ENCODE measurements around the gene RRM1. TPM values are rescaled to one million over a fixed set of nuclear protein-coding genes. Genes with fewer than 3 reads are reported as not detected.
A peak's percentile ranks its signal among the peaks of the same experiment; 100 is the strongest.

RRM1 gene
- total and polyA plus RNA-seq, 9 of the 15 experiments (the other 6 are each of a cell fraction or from before 2014, with no cell fraction given): 113 to 270 (median 163) TPM

DNA sequence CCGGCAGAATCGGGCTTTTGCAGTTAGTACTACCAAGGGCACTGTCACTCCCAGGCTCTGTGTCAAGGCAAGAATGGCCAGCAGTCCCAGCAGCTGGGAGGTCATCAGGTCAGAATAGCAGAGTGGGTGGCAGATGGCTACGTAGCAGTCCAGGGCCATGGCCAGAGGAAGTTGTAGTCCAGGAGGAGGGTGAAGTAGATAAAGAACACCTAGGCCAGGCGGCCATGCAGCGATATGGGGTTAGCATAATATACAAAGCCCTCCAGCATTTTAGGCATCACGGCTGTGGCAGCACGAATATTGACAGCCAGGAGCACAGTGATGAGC lies 52.1 kb downstream of the RRM1 start:
- H3K9me3 ChIP-seq (replicated peaks; ENCODE audit: control insufficient read depth, insufficient read depth, low read depth, low read length): no peaks in the 10 kb centered on the region; the same call in 1 of the 2 replicates
- no peaks in the 10 kb centered on the region for H4K20me1 ChIP-seq (replicated peaks; ENCODE audit: control insufficient read depth, insufficient read depth, low read length)
- ChIA-PET CTCF (ENCODE audit: low intra/inter-chr PET ratio) (no interaction called here), POLR2A (interaction anchor here (0.7 kb wide), 1 partner anchor 279 kb away, joined by 3 read pairs; no protein-coding TSS in a partner anchor)
- FAIRE-seq: no peak
- peak overlapping the region in 1 of 2 experiments; percentile 75; a peak in 2 of 4 replicates for H3K9ac ChIP-seq (ENCODE audit: insufficient read depth in 1 of 2, low read depth in 2 of 2, low read length in 2 of 2)
- H2AFZ ChIP-seq (ENCODE audit: low read depth, low read length): peak overlapping the region; percentile 74
- DNase-seq (ENCODE audit: extremely low read depth in 1 of 4, low spot score in 3 of 4): peak in 1 of 4 experiments; percentile 31
- peak overlapping the region; percentile 78 for H3K4me2 ChIP-seq (ENCODE audit: insufficient read depth, low read length)
- WGBS (ENCODE audit: insufficient coverage, low coverage, missing lambda C conversion rate): 22% methylated on average over 7 of the region's 7 CpGs
- in situ Hi-C loops (cut with MboI) (no loop called here), intact Hi-C loops (cut with micrococcal nuclease) (no loop called here)
- no peaks in the 10 kb centered on the region for H3K27me3 ChIP-seq (ENCODE audit: control insufficient read depth in 2 of 2, insufficient read depth in 2 of 2, low read length in 2 of 2)
- H3K79me2 ChIP-seq (ENCODE audit: control insufficient read depth, insufficient read depth, low read length): no peaks in the 10 kb centered on the region
- H3K4me1 ChIP-seq (replicated peaks in 1 of 2; ENCODE audit: control insufficient read depth in 2 of 2, insufficient read depth in 2 of 2, low read length in 2 of 2): peaks cover 27 to 32% of the 10 kb centered on the region in 2 experiments
- peak; percentile 52 for ATAC-seq
- peaks cover 18% of the 10 kb centered on the region for H3K36me3 ChIP-seq (ENCODE audit: control insufficient read depth, insufficient read depth, low read length)
- H3K27ac ChIP-seq (ENCODE audit: extremely low read depth, low read depth, low read length): peak overlapping the region; percentile 63; the same call in 2 of the 3 replicates
- H3K4me3 ChIP-seq: no peak overlapping the region
- H3K9me1 ChIP-seq (ENCODE audit: control insufficient read depth, insufficient read depth, low read length): no peaks in the 10 kb centered on the region
- no TSS peak for BruUV-seq (replicated peaks)
- TF ChIP-seq, protein P1, sequence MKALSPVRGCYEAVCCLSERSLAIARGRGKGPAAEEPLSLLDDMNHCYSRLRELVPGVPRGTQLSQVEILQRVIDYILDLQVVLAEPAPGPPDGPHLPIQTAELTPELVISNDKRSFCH (CRISPR knock-in tag; IDR thresholded peaks at IDR 0.05): no peak
- TF ChIP-seq, protein P1 (tag; IDR thresholded peaks at IDR 0.05): no peak
- peak in 1 of 3 experiments; percentile 22 for TF ChIP-seq YY1 (IDR thresholded peaks at IDR 0.05; ENCODE audit: borderline replicate concordance in 1 of 3, control insufficient read depth in 1 of 3, extremely low read depth in 1 of 3, insufficient read depth in 3 of 3, insufficient read length in 1 of 3, insufficient replicate concordance in 2 of 3, low read depth in 1 of 3, low read length in 2 of 3)
- no peak for TF ChIP-seq U2AF1 (optimal IDR thresholded peaks at IDR 0.05; ENCODE audit: low read depth, low read length)
- TF ChIP-seq ELF1 (tag; IDR thresholded peaks at IDR 0.05): no peak
- no peak for TF ChIP-seq FOXM1 (IDR thresholded peaks at IDR 0.05; ENCODE audit: low read depth)
- no peak for TF ChIP-seq FOXM1 (CRISPR knock-in tag; IDR thresholded peaks at IDR 0.05; ENCODE audit: low read depth)
- no peak for TF ChIP-seq MTF1 (CRISPR knock-in tag; IDR thresholded peaks at IDR 0.05; ENCODE audit: borderline replicate concordance)
- no peak for TF ChIP-seq MTA3 (IDR thresholded peaks at IDR 0.05; ENCODE audit: borderline replicate concordance)
- TF ChIP-seq NR2C1 (IDR thresholded peaks at IDR 0.05): 0 out of 2 replicates have a peak, but pooled peaks have one; percentile 3
- 0 out of 2 replicates have a peak, but pooled peaks have one; percentile 16 for TF ChIP-seq NR2C1 (tag; IDR thresholded peaks at IDR 0.05)
- no peak for TF ChIP-seq NCOR1 (IDR thresholded peaks at IDR 0.05)
- peak; percentile 44 for TF ChIP-seq CBFA2T3 (IDR thresholded peaks at IDR 0.05)
- TF ChIP-seq SMC3 (conservative IDR thresholded peaks at IDR 0.05; ENCODE audit: insufficient read depth, low read depth, low read length): no peak
- 0 out of 2 replicates have a peak, but pooled peaks have one; percentile 33 for TF ChIP-seq SP1 (CRISPR knock-in tag; IDR thresholded peaks at IDR 0.05)
- TF ChIP-seq BRF1 (IDR thresholded peaks at IDR 0.05; ENCODE audit: borderline replicate concordance, extremely low read depth, insufficient read length): no peak
- TF ChIP-seq STAT5A (IDR thresholded peaks at IDR 0.05; ENCODE audit: borderline replicate concordance, low read length): no peak
- TF ChIP-seq NFE2 (IDR thresholded peaks at IDR 0.05; ENCODE audit: low read depth): no peak
- TF ChIP-seq DIDO1 (tag; IDR thresholded peaks at IDR 0.05; ENCODE audit: low read depth): no peak
- TF ChIP-seq, protein P2, sequence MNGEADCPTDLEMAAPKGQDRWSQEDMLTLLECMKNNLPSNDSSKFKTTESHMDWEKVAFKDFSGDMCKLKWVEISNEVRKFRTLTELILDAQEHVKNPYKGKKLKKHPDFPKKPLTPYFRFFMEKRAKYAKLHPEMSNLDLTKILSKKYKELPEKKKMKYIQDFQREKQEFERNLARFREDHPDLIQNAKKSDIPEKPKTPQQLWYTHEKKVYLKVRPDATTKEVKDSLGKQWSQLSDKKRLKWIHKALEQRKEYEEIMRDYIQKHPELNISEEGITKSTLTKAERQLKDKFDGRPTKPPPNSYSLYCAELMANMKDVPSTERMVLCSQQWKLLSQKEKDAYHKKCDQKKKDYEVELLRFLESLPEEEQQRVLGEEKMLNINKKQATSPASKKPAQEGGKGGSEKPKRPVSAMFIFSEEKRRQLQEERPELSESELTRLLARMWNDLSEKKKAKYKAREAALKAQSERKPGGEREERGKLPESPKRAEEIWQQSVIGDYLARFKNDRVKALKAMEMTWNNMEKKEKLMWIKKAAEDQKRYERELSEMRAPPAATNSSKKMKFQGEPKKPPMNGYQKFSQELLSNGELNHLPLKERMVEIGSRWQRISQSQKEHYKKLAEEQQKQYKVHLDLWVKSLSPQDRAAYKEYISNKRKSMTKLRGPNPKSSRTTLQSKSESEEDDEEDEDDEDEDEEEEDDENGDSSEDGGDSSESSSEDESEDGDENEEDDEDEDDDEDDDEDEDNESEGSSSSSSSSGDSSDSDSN (IDR thresholded peaks at IDR 0.05; ENCODE audit: borderline replicate concordance in 1 of 2, low read depth in 2 of 2, low read length in 2 of 2): no peak
- TF ChIP-seq DNMT1 (IDR thresholded peaks at IDR 0.05): no peak
- TF ChIP-seq NR2C2 (CRISPR knock-in tag; IDR thresholded peaks at IDR 0.05): 0 out of 2 replicates have a peak, but pooled peaks have one; percentile 24
- TF ChIP-seq NR2C2 (tag; IDR thresholded peaks at IDR 0.05): no peak
